Right ventricle myocardium inferior (tissue), 1 donor: ENCODE results near the gene PRPF19. TPM values are rescaled to one million over a fixed set of nuclear protein-coding genes. Genes with fewer than 3 reads are reported as not detected.
A peak's percentile ranks its signal among the peaks of the same experiment; 100 is the strongest.

Experiments used
- ATAC-seq: fragments of 200-7000 bp; cut with Tn5 transposase; one replicate; pipeline ENCODE4 v1.9.1; 2020; ENCODE audit warnings: mild to moderate bottlenecking, moderate library complexity
- DNase-seq: peaks from one replicate; pipeline ENCODE4 v3.0.0; 2021; ENCODE audit errors: missing footprints
- intact Hi-C: fragments of 100-400 bp; cut with DNase I; formaldehyde crosslinking; loops from one replicate; pipeline ENCODE4 v1.11.0; 2022
- total RNA-seq: library from RNA; stranded (reverse); fragmentation: NEBNext Ultra II Directional; extraction: Animal tissue kit (Norgen Biotek cat#: 25700); gene quantifications from one replicate; pipeline ENCODE4 v1.2.1, GENCODE V29; 2021
- donor health status: DM: no; HTN: yes; CAD: no; lungs with severe emphysema.

PRPF19 gene
- total RNA-seq, 1 donor from 2014 or later: 41.1 TPM

DNA sequence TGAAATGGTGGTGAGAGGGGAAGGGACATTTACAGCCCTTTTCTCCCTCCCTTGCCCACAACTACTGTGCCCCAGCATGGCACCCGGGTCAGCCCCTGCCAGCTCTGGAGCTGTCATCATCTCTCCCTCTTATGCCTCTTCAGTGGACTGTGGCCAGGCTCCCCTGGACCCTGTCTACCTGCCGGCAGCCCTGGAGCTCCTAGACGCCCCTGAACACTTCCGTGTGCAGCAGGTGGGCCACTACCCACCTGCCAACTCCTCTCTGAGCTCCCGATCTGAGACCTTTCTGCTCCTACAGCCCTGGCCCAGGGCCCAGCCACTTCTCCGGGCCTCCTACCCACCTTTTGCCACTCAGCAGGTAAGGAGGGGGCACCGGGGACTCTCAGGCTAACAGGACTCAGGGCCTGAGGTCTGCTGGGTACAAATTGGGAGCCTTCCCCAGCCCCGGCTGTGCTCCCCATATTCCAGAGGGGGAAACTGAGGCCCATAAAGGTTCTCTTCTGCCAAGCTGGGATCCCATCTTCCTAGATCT is 20.7 kb upstream of the PRPF19 start:
- intact Hi-C loops: no loop called here
- ATAC-seq: no peak
- DNase-seq: peak; percentile 58

DNA sequence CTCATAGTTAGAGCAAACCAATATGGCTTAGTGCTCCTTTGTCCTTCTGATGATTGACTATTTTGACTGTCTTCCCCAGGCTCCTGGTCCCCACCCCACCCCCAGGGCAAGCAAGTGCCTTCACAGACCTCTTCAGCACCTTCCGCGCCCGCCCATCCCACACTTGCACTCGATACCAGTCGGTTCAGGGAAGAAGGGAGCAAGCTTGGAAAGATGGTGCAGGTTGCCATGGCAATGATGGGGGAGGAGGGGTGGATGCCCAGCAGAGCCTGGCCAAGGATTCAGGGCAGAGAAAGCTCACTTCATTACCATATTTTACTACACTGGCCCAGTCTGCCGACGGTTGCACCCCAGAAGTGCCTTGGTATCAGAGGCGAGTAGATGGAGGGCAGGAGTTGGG is 20.1 kb upstream of the PRPF19 start:
- DNase-seq: peak; percentile 52

DNA sequence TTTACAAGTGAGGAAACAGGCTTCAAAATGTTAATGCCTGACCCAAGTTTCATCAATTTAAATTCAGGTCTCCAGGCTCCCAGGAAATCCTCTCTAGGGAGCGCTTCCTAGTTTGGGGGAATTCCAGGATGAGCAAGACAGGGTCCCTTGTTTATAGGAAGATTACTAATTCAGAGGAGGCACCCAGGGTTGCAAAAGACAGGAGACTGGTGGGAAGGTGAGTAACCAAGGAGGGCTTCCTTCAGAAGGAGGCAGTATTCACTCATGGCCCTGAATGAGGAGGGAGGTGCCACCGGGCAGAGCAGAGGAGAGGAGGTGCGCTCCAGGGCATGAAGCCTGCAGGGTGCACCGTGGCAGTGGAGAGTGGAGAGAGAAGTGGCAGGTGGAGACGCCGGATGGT is 19.5 kb upstream of the PRPF19 start:
- intact Hi-C loops: no loop called here
- ATAC-seq (no peak), DNase-seq (peak; percentile 0)

More for the DNA sequence above, 20.1 kb upstream of the PRPF19 start:
- intact Hi-C loops: no loop called here
- no peak for ATAC-seq

DNA sequence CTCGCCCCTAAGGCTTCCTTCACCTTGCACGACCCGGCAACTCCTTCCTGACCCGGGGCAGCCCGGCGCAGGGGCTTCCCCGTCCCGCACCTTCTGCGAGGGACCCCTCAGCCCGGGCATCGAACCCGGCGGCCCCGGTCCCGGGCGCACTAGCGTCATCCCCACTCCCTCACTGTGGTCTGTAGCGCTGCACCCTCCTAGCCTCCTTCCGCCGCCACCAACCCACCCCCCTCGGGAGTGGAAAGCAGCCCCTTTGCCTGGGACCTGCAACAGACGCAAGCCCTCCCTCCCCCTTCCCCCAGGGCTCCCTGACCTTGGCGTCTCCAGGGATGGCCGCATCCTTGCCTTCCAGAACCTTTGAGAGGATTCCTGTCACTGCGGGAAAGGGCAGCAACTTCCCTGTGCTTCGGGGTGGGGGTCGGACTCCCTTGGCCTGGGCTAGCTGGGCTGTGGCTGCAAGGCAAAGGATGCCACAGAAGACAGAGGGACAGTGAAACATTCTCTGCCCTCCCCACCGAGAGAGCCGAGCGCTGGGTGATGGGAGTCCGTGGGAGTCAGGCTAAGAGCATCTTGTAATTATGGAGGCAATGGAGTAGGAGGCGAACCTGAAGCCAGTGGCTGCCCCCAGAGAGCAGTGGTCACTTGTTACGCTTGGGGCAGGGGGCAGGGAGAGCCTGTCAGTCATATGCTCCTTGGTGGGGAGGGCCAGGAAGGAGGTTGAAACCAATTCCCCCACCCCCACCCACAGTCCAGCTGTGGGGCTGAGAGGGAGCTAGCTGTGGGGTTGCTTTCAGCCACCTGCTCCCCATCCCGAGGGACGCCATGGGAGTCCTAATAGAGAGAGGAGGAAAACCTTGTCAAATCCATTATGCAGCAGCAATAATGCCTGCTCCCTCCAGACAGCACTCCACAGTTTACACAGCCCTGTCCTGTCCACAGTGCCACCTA is 18.8 kb upstream of the PRPF19 start:
- intact Hi-C loops: loop anchor here (5.0 kb wide), 1 partner anchor 202 kb away; no protein-coding TSS in a partner anchor

DNA sequence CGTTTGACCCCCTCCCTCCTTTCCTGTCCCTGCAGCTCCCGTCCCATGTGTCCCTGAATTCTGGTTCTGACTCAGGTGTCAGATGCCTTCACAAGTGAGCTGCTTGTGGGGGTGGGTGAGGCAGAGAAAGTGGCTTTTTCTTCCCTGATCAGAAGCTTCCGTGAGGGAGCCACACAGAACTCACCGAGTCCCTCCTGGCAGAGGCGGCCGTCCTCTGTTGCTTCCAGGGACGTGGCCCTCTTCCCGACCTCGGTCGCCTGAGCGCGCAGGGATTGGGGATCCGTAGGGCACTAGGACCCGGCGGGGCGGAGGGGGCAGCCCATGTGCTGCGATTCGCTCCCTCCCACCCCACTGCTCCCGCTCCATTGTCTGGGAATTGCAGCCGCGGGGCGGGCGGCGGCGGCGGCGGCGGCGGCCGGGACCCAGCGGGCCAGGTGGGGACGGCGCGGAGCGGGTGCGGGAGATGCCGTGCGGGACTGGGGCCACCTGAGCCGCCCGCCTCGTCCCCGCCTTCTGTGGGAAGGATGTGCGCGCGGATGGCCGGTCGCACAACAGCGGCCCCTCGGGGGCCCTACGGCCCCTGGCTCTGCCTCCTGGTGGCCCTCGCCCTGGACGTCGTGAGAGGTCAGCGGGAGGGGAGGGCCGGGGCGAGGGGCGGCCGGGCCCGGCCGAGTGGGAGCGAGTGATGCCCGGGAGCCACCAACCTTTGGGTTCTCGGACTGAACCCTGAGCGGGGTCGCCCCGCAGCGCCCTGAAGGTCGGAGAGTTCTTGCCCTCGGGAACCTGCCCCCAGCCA is 17.9 kb upstream of the PRPF19 start, which contains the start of gene TMEM132A:
TMEM132A (plus strand) TSS at position 351 of the 796 bp plus-strand sequence; CDS start at position 525, 174 bp downstream.
- intact Hi-C loops: loop anchor here (5.0 kb wide), 1 partner anchor 203 kb away; no protein-coding TSS in a partner anchor
- DNase-seq (peak; percentile 86), ATAC-seq (peak; percentile 85)

More for the DNA sequence above, 18.8 kb upstream of the PRPF19 start:
- DNase-seq (peak; percentile 65), ATAC-seq (no peak)

DNA sequence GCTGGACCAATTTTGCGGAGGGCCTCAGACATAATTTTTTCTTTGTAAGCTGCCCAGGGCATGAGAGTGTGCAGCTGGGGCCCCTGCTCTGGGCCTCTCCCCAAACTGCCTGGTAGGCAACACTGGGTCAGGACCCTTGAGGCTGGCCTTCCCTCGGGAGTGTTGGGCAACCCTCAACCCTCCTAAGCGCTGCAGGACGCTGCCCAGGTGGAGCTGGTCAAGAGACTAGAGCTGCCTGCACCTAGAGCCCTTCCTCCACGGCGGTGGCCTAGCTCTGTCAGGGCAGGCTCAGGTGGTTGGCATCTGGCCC is 17.4 kb upstream of the PRPF19 start:
- DNase-seq (peak; percentile 57), ATAC-seq (no peak)
- intact Hi-C loops: loop anchor here (5.0 kb wide), 1 partner anchor 204 kb away; no protein-coding TSS in a partner anchor

DNA sequence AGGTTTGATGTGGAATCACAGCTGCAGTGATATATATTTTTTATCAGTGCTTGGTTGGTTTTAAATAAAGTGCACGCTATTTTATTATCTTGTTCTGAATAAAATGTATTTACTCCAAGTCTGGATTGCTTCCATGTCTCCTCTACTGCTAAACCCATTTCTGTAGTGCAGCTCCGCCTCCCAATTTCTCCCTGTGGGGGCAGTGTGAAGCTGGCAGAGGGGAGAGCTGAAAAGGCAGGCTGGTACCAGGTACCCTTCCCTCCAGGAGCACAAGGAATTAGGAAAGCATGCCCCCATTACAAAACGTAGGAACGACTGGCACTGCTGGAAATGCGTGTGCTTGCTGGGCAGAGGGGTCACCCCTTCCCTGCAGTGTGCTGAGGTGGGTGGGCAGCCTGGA is 16.9 kb upstream of the PRPF19 start:
- intact Hi-C loops: loop anchor here (5.0 kb wide), 1 partner anchor 204 kb away; no protein-coding TSS in a partner anchor
- no peak for ATAC-seq
- DNase-seq: peak; percentile 13

DNA sequence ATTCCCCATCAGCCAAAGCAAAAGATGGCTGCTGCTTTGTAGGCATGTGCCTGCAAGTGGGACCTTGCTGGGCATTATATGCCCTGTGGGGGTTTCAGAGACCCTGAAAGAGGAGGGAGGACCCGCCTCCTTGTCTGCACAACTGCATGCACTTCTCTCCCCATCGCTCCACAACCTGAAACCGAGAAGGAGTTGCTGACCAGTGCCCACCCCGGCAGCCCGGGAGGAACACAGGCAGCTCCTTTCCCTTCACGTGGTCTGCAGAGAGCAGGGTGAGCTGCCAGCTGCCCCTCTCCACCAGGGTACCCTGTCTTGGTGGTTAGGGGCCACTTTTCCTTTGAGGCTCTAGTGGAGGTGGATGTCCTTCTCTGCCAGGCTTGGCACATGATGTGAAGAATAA is 16.5 kb upstream of the PRPF19 start:
- ATAC-seq: no peak
- DNase-seq: no peak
- intact Hi-C loops: loop anchor here (5.0 kb wide), 1 partner anchor 204 kb away; no protein-coding TSS in a partner anchor

DNA sequence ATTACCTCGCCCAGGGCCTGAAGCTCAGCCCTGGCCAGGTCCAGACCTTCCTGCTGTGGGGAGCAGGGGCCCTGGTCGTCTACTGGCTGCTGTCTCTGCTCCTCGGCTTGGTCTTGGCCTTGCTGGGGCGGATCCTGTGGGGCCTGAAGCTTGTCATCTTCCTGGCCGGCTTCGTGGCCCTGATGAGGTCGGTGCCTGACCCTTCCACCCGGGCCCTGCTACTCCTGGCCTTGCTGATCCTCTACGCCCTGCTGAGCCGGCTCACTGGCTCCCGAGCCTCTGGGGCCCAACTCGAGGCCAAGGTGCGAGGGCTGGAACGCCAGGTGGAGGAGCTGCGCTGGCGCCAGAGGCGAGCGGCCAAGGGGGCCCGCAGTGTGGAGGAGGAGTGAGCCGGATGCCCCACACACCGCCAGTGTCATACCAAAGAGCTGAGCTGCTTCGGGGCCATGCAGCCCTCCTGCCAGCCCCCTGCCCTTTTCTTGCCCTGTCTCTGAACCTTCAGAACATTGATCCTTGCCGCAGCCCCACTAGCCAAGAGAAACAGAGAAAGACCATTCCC is 15.5 kb upstream of the PRPF19 start:
- ATAC-seq (no peak), DNase-seq (peak; percentile 63)
- intact Hi-C loops: loop anchor here (5.0 kb wide), 1 partner anchor 205 kb away; no protein-coding TSS in a partner anchor

DNA sequence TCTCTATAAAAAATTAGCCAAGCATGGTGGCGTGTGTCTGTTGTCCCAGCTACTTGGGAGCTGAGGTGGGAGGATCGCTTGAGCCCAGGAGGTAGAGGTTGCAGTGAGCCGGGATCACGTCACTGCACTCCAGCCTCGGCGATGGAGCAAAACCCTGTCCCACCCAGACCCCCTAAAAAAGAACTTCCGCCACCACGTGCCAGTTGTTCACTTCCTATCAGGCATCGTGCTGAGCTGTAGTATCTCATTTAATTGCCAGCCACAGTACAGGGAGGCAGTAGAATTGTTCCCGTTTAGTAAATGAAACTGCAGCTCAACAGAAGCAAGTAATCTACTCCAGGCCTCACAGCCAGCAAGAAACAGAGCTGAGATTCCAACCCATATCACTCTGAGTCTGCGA is 14.9 kb upstream of the PRPF19 start:
- no peak for DNase-seq
- intact Hi-C loops: loop anchor here (5.0 kb wide), 1 partner anchor 206 kb away; no protein-coding TSS in a partner anchor
- ATAC-seq: no peak

DNA sequence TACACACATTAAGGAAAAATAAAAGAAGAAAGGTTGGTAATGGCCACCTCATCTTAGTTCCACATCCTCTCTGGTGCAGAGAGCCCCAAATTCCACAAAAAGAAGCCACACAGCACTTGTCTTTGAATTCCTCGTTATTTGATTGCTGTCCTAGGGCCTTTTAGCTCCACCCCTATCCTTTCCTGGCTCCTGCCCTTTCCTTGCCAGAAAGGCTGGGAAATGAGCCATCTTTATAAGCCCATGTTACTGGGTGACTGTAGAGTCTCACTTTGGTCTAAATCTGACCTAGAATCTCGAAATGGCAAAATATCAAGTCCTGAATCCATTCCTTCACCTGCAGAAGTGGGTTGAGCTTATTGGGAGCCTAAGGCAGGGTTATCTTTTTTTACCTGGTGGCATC is 13.6 kb upstream of the PRPF19 start:
- ATAC-seq (no peak), DNase-seq (no peak)
- intact Hi-C loops: loop anchor here (5.0 kb wide), 2 partner anchors 32 to 207 kb away; partner anchors contain the start of gene SLC15A3

DNA sequence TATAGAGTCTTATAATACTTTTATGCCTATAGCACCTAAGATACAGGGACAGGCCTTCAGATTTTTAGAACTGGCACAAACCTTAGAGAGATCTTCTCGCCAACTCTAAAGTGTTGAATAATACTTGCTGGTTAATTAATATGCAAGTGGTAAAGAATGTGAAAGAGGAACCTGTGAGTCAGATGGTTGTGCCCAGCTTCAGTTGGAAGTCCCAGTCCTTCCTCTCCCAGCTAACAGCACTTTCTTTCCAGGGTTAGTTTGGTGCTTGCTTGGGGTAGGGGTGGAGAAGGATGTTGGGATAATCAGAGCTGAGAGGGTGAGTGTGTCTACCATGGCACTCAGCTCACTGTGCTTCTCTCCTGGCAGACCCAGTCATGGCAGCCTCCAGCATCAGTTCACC is 12.9 kb upstream of the PRPF19 start:
- no peak for ATAC-seq
- intact Hi-C loops: loop anchor here (5.0 kb wide), 1 partner anchor 33 kb away; the partner anchor contains the start of gene SLC15A3
- no peak for DNase-seq

DNA sequence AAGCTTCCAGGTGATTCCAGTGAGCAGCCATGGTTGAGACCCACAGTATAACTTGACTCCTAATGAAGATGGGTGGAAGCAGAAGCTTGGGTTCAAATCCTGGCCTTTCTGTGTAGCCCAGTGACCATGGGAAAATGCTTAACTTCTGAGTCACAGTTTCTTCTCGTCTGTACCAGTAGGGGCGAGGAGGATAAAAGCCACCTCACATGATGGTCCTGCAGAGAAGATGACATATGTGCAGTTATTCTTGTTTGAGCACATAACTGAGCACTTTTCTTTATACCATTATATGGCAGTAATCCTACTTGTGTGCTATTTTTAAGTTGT is 12.5 kb upstream of the PRPF19 start:
- intact Hi-C loops: loop anchor here (5.0 kb wide), 1 partner anchor 33 kb away; the partner anchor contains the start of gene SLC15A3
- ATAC-seq (no peak), DNase-seq (no peak)

DNA sequence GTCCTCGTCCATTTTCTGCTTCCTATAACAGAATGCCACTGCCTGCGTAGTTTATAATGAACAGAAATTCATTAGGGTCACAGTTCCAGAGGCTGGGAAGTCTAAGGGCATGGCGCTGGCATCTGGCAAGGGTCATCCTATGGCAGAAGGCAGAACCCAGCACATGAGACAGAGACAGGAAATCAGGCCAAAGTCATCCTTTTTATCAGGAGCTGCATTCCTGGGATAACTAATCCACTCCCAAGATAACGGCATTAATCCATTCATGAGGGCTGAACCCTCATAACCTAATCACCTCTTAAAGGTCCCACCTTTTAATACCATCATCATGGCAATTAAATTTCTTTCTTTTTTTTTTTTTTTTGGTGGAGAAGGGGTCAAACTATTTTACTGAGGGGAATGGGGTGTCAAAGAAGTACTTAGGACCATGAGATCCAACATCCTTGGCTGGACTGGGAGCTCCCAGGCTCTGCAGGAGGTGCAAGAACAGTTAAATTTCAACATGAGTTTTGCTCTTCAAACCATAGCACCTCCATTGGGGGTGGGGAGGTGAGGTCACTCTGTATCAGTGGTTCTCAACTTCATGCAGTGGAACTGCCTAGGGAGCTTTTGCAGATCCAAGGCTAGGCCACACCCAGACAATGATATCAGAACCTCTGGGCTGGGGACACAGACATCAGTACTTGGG is 12.0 kb upstream of the PRPF19 start:
- intact Hi-C loops: loop anchor here (5.0 kb wide), 1 partner anchor 34 kb away; the partner anchor contains the start of gene SLC15A3
- ATAC-seq: no peak
- peak; percentile 5 for DNase-seq

DNA sequence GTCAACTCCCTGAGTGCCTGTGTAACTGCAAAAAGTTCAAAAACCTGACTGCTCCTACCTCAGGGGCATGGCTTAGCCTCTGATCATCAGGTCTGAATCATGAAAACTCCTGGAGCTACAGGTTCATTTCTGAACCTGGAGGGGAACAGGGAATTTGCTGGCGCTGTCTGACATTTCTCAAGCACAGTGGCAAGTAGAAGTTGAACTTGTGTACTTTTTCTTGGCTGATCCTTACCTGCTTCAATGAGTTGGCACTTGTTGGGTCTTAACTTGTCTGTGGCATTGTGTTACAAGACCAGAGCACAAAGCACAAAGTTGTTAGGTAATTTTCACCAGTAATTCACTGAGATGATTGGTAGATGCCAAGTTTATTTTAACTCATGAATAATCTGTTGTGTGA is 10.9 kb upstream of the PRPF19 start:
- intact Hi-C loops: loop anchor here (5.0 kb wide), 1 partner anchor 35 kb away; the partner anchor contains the start of gene SLC15A3
- ATAC-seq (no peak), DNase-seq (no peak)

DNA sequence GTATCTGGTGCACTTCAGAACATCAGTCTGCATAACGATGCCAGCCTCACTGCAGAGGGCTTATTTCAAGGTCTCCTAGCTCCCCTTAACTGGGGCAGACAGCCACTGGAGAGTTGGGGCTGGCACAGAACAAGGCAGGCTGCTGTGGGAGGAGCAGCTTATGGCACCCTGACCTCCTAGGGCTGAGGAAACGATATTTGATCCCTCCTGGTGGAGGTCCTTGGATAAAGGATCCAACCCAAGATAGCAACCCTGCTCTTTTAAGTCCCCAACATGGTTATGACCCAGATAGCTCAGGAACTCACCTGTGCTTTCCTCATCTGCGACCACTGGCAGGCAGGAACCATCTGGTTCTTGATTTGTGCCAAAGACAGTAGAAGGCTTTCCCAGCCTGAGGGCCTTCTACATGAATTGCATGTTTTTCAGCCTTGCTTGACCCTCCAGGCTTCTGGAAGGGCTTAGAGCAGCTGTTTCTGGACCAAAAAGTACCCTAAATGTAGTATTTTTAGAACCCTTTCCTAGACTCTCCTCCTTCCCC is 10.4 kb upstream of the PRPF19 start:
- DNase-seq (no peak), ATAC-seq (no peak)
- intact Hi-C loops: loop anchor here (5.0 kb wide), 1 partner anchor 36 kb away; the partner anchor contains the start of gene SLC15A3

DNA sequence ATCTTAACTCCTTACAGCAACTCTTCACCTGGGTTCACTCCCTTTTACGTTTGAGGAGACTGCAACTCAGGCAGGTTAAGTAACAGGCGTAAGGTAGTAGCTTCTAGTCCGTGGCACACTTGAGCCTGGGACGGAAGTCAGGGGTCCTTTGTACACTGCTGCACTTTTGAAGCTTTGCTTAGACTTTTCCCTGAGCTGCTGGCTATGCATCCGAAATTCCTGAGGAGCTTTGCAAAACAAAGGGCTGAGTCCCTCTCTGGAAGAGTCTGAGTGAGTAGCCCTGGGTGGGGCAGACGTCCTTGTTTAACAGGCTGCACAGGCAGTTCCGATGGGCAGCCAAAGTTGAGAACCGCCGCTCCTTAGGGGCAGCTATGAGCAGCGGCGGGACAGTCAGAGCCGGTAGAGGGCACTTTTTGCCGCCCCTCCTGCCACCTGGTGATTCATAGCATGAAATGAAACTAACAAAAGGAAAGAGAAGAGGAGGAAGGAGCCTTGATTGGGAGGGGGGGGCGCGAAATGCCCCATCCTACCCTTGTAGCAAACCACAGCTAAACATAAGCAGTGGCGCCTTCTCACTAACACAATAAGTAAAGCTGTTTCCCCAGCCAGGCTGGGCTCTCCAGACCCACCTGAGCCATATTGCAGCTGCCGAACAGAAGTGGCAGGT is 9.0 kb upstream of the PRPF19 start:
- ATAC-seq (peak; percentile 32), DNase-seq (peak; percentile 77)
- intact Hi-C loops: loop anchor here (5.0 kb wide), 1 partner anchor 37 kb away; the partner anchor contains the start of gene SLC15A3
